HEK293 (cell line): ENCODE measurements around the gene ADK.

Source experiments
- CTCF ChIA-PET: fragments of 350-600 bp; formaldehyde crosslinking; extraction: SDS; loops from one replicate; lab custom pipeline; 2021; ENCODE audit warnings: antibody characterized with exemption; lab: Yijun Ruan, JAX
- POLR2A ChIA-PET: fragments of 300-600 bp; formaldehyde crosslinking; extraction: SDS; loops from one replicate; lab custom pipeline; 2020; ENCODE audit warnings: antibody characterized with exemption, inconsistent platforms; lab: Yijun Ruan, JAX
- H3K27ac ChIP-seq: fragments of 200-500 bp; sonication (Bioruptor generic); 2 replicates; pipeline ENCODE4 v1.5.1; 2014; ENCODE audit warnings: low read depth, low read length, control low read depth, inconsistent platforms; ENCODE audit errors: extremely low read depth
- H3K36me3 ChIP-seq, 2 experiments: fragments of 200-500 bp in 1 of 2; sonication (Bioruptor generic) in 1 of 2; 1 replicate in 1 of 2; 2 replicates in 1 of 2; pipeline ENCODE4 v1.5.1; 2014 to 2017; ENCODE audit warnings: inconsistent platforms in 2 of 2, low read length in 2 of 2; ENCODE audit not compliant: control insufficient read depth in 2 of 2, insufficient read depth in 1 of 2
- H3K4me1 ChIP-seq: fragments of 200-500 bp; sonication (Bioruptor generic); 2 replicates; pipeline ENCODE4 v1.5.1; 2014; ENCODE audit warnings: mild to moderate bottlenecking, low read length, inconsistent platforms; ENCODE audit not compliant: control insufficient read depth, insufficient read depth
- H3K4me3 ChIP-seq: 2 replicates; pipeline ENCODE4 v1.5.1; 2011; ENCODE audit warnings: low read depth, mild to moderate bottlenecking, control low read depth, low read length, moderate library complexity
- H3K9me3 ChIP-seq: fragments of 200-500 bp; sonication (Bioruptor generic); 2 replicates; pipeline ENCODE4 v1.5.1; 2014; ENCODE audit warnings: low read depth, low read length, inconsistent platforms; ENCODE audit not compliant: control insufficient read depth, insufficient read depth
- HOXC10 ChIP-seq: sonication (generic); formaldehyde crosslinking; IDR thresholded peaks from 2 replicates; pipeline ENCODE4 v1.8.1; 2023; ENCODE audit warnings: mild to moderate bottlenecking, missing genetic modification reagents
- KLF1 ChIP-seq: fragments of 450-650 bp; formaldehyde crosslinking; IDR thresholded peaks from 2 replicates; pipeline ENCODE4 v1.5.1; 2016; ENCODE audit warnings: missing biosample characterization, missing genetic modification characterization
- MEIS1 ChIP-seq: sonication (generic); formaldehyde crosslinking; IDR thresholded peaks from 2 replicates; pipeline ENCODE4 v1.8.1; 2022; ENCODE audit warnings: missing genetic modification reagents, mild to moderate bottlenecking, borderline replicate concordance
- OSR2 ChIP-seq: fragments of 450-650 bp; formaldehyde crosslinking; IDR thresholded peaks from 2 replicates; pipeline ENCODE4 v1.5.1; 2016; ENCODE audit warnings: missing biosample characterization, missing genetic modification characterization
- PRDM6 ChIP-seq: fragments of 450-650 bp; formaldehyde crosslinking; IDR thresholded peaks from 2 replicates; pipeline ENCODE4 v1.5.1; 2017; ENCODE audit warnings: missing biosample characterization, missing genetic modification characterization
- YY2 ChIP-seq: fragments of 450-650 bp; formaldehyde crosslinking; IDR thresholded peaks from 2 replicates; pipeline ENCODE4 v1.5.1; 2016; ENCODE audit warnings: missing biosample characterization, missing genetic modification characterization
- ZBTB1 ChIP-seq: fragments of 450-650 bp; formaldehyde crosslinking; IDR thresholded peaks from 2 replicates; pipeline ENCODE4 v1.5.1; 2016; ENCODE audit warnings: missing biosample characterization, missing genetic modification characterization
- ZNF175 ChIP-seq: fragments of 450-650 bp; formaldehyde crosslinking; IDR thresholded peaks from 2 replicates; pipeline ENCODE4 v1.5.1; 2016; ENCODE audit warnings: missing biosample characterization, missing genetic modification characterization
- ZNF184 ChIP-seq: fragments of 450-650 bp; IDR thresholded peaks from 2 replicates; pipeline ENCODE4 v1.5.1; 2018; ENCODE audit warnings: missing biosample characterization, mild to moderate bottlenecking, missing genetic modification characterization
- ZNF202 ChIP-seq: fragments of 450-650 bp; formaldehyde crosslinking; IDR thresholded peaks from 2 replicates; pipeline ENCODE4 v1.5.1; 2016; ENCODE audit warnings: missing biosample characterization, missing genetic modification characterization, borderline replicate concordance
- ZNF211 ChIP-seq: fragments of 450-650 bp; formaldehyde crosslinking; IDR thresholded peaks from 2 replicates; pipeline ENCODE4 v1.5.1; 2016; ENCODE audit warnings: low read depth, missing biosample characterization, missing genetic modification characterization
- ZNF433 ChIP-seq: fragments of 450-650 bp; formaldehyde crosslinking; IDR thresholded peaks from 2 replicates; pipeline ENCODE4 v1.5.1; 2016; ENCODE audit warnings: missing biosample characterization, missing genetic modification characterization, low read depth
- ZNF514 ChIP-seq: fragments of 450-650 bp; formaldehyde crosslinking; IDR thresholded peaks from 2 replicates; pipeline ENCODE4 v1.5.1; 2016; ENCODE audit warnings: missing biosample characterization, missing genetic modification characterization
- ZNF521 ChIP-seq: fragments of 450-650 bp; formaldehyde crosslinking; IDR thresholded peaks from 2 replicates; pipeline ENCODE4 v1.5.1; 2017; ENCODE audit warnings: missing biosample characterization, mild to moderate bottlenecking, missing genetic modification characterization
- ZNF626 ChIP-seq: fragments of 450-650 bp; sonication (Bioruptor Pico); formaldehyde crosslinking; IDR thresholded peaks from 2 replicates; pipeline ENCODE4 v1.5.1; 2018; ENCODE audit warnings: missing biosample characterization, missing genetic modification characterization, inconsistent platforms
- ZNF629 ChIP-seq: fragments of 450-650 bp; formaldehyde crosslinking; IDR thresholded peaks from 2 replicates; pipeline ENCODE4 v1.5.1; 2017; ENCODE audit warnings: missing biosample characterization, missing genetic modification characterization
- TF ChIP-seq, protein P1 (sequence below): fragments of 450-650 bp; formaldehyde crosslinking; IDR thresholded peaks from 2 replicates; pipeline ENCODE4 v1.5.1; 2016; ENCODE audit warnings: missing biosample characterization, missing genetic modification characterization
- TF ChIP-seq, protein P2 (sequence below): fragments of 450-650 bp; formaldehyde crosslinking; IDR thresholded peaks from 2 replicates; pipeline ENCODE4 v1.5.1; 2016; ENCODE audit warnings: missing biosample characterization, missing genetic modification characterization
- TF ChIP-seq, protein P3 (sequence below): fragments of 450-650 bp; formaldehyde crosslinking; IDR thresholded peaks from 2 replicates; pipeline ENCODE4 v1.5.1; 2016; ENCODE audit warnings: missing biosample characterization, missing genetic modification characterization
- TF ChIP-seq, protein P4 (sequence below): fragments of 450-650 bp; formaldehyde crosslinking; IDR thresholded peaks from 2 replicates; pipeline ENCODE4; 2016; ENCODE audit warnings: missing biosample characterization, missing genetic modification characterization

Gene ADK

DNA sequence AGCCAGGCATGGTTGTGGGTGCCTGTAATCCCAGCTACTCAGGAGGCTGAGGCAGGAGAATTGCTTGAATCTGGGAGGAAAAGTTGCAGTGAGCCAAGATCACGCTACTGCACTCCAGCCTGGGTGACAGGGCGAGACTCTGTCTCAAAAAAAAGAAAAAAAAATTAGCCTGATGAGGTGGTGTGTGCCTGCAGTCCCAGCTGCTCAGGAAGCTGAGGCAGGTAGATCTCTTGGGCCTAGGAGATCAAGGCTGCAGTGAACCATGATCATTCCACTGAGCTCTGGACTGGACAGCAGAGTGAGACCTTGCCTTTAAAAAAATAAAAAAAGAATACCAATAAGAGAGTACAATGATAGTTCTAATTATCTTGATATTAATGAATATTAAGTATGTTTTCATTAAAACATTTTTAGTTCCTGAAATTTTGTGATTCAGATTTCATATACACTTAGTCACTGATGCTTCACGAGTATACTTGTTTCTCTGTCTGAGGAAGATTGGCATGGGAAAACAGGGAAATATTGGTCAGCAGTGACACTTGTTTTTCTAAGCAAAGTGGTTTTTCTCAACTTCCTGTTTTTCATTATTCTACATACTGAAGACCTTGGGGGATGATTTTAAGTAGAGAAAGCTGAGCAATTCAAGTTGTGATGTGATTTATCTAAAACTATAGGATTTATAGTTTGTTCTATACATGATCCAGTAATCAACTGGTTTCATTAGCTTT is 76.8 kb downstream of the ADK start:
- H3K4me1 ChIP-seq: 0 out of 2 replicates have a peak, but pooled peaks cover 3% of the 10 kb centered on the region
- TF ChIP-seq KLF1 (tag by site-specific recombination): no peak
- no peak for TF ChIP-seq ZNF433 (tag by site-specific recombination)
- TF ChIP-seq PRDM6 (tag by site-specific recombination): peak; percentile 75
- no peak for TF ChIP-seq ZNF514 (tag by site-specific recombination)
- TF ChIP-seq YY2 (tag by site-specific recombination): no peak
- TF ChIP-seq OSR2 (tag by site-specific recombination): no peak
- TF ChIP-seq ZNF521 (tag by site-specific recombination): no peak
- CTCF ChIA-PET: interaction anchor here (0.6 to 1.7 kb wide), 5 partner anchors 14 to 1400 kb away, joined by 3 to 9 read pairs (median 3); no protein-coding TSS in a partner anchor
- no peak overlapping the region for H3K27ac ChIP-seq
- POLR2A ChIA-PET: no interaction called here
- H3K4me3 ChIP-seq: no peak overlapping the region
- no peaks in the 10 kb centered on the region for H3K9me3 ChIP-seq
- no peaks in the 10 kb centered on the region; a peak in 1 of 3 replicates for H3K36me3 ChIP-seq

DNA sequence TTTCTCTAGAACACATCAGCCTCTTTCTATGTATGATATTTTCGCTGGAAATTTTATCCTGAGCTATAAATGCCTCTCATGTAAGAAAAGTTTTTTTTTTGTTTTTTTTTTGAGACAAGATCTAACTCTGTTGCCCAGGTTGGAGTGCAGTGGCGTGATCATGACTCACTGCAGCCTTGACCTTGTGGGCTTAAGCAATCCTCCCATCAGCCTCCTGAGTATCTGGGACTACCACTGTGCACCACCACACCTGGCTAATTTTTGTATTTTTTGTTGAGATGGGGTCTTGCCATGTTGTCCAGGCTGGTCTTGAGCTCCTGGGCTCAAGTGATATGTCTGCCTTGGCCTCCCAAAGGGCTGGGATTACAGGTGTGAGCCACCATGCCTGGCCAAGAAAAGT is 80.4 kb downstream of the ADK start:
- CTCF ChIA-PET: interaction anchor here (0.7 to 1.0 kb wide), 2 partner anchors 13 to 186 kb away, joined by 4 to 6 read pairs; no protein-coding TSS in a partner anchor
- TF ChIP-seq YY2 (tag by site-specific recombination): no peak
- TF ChIP-seq, protein P1, sequence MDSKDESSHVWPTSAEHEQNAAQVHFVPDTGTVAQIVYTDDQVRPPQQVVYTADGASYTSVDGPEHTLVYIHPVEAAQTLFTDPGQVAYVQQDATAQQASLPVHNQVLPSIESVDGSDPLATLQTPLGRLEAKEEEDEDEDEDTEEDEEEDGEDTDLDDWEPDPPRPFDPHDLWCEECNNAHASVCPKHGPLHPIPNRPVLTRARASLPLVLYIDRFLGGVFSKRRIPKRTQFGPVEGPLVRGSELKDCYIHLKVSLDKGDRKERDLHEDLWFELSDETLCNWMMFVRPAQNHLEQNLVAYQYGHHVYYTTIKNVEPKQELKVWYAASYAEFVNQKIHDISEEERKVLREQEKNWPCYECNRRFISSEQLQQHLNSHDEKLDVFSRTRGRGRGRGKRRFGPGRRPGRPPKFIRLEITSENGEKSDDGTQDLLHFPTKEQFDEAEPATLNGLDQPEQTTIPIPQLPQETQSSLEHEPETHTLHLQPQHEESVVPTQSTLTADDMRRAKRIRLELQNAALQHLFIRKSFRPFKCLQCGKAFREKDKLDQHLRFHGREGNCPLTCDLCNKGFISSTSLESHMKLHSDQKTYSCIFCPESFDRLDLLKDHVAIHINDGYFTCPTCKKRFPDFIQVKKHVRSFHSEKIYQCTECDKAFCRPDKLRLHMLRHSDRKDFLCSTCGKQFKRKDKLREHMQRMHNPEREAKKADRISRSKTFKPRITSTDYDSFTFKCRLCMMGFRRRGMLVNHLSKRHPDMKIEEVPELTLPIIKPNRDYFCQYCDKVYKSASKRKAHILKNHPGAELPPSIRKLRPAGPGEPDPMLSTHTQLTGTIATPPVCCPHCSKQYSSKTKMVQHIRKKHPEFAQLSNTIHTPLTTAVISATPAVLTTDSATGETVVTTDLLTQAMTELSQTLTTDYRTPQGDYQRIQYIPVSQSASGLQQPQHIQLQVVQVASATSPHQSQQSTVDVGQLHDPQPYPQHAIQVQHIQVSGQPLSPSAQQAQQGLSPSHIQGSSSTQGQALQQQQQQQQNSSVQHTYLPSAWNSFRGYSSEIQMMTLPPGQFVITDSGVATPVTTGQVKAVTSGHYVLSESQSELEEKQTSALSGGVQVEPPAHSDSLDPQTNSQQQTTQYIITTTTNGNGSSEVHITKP (tag by site-specific recombination): no peak
- TF ChIP-seq, protein P2, sequence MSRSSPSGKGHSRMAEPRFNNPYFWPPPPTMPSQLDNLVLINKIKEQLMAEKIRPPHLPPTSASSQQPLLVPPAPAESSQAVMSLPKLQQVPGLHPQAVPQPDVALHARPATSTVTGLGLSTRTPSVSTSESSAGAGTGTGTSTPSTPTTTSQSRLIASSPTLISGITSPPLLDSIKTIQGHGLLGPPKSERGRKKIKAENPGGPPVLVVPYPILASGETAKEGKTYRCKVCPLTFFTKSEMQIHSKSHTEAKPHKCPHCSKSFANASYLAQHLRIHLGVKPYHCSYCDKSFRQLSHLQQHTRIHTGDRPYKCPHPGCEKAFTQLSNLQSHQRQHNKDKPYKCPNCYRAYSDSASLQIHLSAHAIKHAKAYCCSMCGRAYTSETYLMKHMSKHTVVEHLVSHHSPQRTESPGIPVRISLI (tag by site-specific recombination): 0 out of 2 replicates have a peak, but pooled peaks have one; percentile 49
- TF ChIP-seq ZNF629 (tag by site-specific recombination): 0 out of 2 replicates have a peak, but pooled peaks have one; percentile 14
- TF ChIP-seq, all 188 proteins: peak for 2
- POLR2A ChIA-PET: no interaction called here
- no peak overlapping the region for H3K4me3 ChIP-seq
- H3K27ac ChIP-seq: no peak overlapping the region
- no peaks in the 10 kb centered on the region for H3K9me3 ChIP-seq
- H3K36me3 ChIP-seq: no peaks in the 10 kb centered on the region; a peak in 1 of 3 replicates
- H3K4me1 ChIP-seq: 0 out of 2 replicates have a peak, but pooled peaks cover 3% of the 10 kb centered on the region

DNA sequence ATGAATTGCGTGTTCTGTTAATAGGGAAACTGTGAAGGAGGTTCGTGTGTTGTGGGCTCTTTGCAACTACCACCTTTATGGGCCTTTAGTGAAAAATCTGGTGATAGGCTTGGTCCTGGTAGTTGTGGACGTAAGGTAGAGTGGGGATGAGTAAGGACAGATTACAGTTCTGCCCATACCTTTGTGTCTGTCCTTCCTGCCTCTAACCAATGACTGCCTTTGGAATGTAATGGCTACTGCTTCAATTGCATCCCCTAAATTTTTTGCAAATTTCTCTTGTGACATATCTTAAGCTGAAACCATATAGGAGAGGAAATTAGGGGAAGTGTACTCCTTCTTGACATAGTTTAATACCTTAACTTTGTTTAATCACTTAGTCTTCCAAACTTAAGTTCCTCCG is 82.3 kb downstream of the ADK start:
- Histone ChIP-seq H3K36me3 (no peaks in the 10 kb centered on the region), H3K9me3 (no peaks in the 10 kb centered on the region), H3K4me1 (no peaks in the 10 kb centered on the region), H3K27ac (no peak overlapping the region), H3K4me3 (no peak overlapping the region)
- CTCF ChIA-PET: interaction anchor here (0.6 to 2.9 kb wide), 3 partner anchors 10 to 353 kb away, joined by 3 to 16 read pairs (median 5); no protein-coding TSS in a partner anchor
- TF ChIP-seq, protein P3, sequence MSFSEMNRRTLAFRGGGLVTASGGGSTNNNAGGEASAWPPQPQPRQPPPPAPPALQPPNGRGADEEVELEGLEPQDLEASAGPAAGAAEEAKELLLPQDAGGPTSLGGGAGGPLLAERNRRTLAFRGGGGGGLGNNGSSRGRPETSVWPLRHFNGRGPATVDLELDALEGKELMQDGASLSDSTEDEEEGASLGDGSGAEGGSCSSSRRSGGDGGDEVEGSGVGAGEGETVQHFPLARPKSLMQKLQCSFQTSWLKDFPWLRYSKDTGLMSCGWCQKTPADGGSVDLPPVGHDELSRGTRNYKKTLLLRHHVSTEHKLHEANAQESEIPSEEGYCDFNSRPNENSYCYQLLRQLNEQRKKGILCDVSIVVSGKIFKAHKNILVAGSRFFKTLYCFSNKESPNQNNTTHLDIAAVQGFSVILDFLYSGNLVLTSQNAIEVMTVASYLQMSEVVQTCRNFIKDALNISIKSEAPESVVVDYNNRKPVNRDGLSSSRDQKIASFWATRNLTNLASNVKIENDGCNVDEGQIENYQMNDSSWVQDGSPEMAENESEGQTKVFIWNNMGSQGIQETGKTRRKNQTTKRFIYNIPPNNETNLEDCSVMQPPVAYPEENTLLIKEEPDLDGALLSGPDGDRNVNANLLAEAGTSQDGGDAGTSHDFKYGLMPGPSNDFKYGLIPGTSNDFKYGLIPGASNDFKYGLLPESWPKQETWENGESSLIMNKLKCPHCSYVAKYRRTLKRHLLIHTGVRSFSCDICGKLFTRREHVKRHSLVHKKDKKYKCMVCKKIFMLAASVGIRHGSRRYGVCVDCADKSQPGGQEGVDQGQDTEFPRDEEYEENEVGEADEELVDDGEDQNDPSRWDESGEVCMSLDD (tag by site-specific recombination): no peak
- TF ChIP-seq MEIS1 (CRISPR knock-in tag) (no peak), ZNF184 (tag by site-specific recombination) (no peak), ZBTB1 (tag by site-specific recombination) (no peak), ZNF626 (tag by site-specific recombination) (no peak), ZNF202 (tag by site-specific recombination) (no peak), ZNF211 (tag by site-specific recombination) (no peak), HOXC10 (no peak), ZNF175 (tag by site-specific recombination) (no peak)
- TF ChIP-seq, protein P4, sequence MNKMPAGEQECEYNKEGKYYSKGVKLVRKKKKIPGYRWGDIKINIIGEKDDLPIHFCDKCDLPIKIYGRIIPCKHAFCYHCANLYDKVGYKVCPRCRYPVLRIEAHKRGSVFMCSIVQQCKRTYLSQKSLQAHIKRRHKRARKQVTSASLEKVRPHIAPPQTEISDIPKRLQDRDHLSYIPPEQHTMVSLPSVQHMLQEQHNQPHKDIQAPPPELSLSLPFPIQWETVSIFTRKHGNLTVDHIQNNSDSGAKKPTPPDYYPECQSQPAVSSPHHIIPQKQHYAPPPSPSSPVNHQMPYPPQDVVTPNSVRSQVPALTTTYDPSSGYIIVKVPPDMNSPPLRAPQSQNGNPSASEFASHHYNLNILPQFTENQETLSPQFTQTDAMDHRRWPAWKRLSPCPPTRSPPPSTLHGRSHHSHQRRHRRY (tag by site-specific recombination): no peak
- POLR2A ChIA-PET: no interaction called here
